HG03097 (cell line): ENCODE results near the gene FAM32A.

Experiments used
- ATAC-seq: cut with Tn5 transposase; IDR thresholded peaks from one replicate; pipeline ENCODE4 v1.9.1; 2021; ENCODE audit not compliant: unreplicated experiment, low FRiP score

The FAM32A gene

DNA sequence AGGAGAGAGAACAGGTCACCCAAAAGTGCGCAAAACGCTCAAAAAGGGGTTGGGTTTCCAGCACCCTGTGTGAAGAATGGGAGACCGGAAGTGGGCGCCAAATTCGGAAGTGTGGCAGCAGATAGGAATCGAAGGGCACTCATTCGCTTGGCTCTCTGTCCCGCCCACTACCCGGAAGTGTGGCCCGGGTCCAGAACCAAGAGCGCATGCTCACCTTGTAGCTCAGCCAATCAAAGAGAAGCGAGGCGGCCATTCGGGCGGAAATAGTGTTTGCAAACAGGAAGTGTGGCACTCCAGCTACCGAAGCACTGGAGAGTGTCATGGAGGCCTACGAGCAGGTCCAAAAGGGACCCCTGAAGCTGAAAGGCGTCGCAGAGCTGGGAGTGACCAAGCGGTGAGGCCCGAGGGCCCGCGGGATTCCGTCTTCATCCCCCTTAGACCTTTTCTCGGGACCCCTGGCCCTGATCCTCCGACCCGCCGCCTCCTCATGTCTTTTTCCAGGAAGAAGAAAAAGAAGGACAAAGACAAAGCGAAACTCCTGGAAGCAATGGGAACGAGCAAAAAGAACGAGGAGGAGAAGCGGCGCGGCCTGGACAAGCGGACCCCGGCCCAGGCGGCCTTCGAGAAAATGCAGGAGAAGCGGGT lies at the start of gene FAM32A:
Gene FAM32A, plus strand, starts transcription at position 288 of the 645 bp plus-strand sequence. Its CDS starts 33 bp downstream, at position 321.
- peak; percentile 75 for ATAC-seq

- no peak for ATAC-seq
Measured at GRCh38 chr19:16135430-16136127, 49.6 kb upstream of the FAM32A start.

DNA sequence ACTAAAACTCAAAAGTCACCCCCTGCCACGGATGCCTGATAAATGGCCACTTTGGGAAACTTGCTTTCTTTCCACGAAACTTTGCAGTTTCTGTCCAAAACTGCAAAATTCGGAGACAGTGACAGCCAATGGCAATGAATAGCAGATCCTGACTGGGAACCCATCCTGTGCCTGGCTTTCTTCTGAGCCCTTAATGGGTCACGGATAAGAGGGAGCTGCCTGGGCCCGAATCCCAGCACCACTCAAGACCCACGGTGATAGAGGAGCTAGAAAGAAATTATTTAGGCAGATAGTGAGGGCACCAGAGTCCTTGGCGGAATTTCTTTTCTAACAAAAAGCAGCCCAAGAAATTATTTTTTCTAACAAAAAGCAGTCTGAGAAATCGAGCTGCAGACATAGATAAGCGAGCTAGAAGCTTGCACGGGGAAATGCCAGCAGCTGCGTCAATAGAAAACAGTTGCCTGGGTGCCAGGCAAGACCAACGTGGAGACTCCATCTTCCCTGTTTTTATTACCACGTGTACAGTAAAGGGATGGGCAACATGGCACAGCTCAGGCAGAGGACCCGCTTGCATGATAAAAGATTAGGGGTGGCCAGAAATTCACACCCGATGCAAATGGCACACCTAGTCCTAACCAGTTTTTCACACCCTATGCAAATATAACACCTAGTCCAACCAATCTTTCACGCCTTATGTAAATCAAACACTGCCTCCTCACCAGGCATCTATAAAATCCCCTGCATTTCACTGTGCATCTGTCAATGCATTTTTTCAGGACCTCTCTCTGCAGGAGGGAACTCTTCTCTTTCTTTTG lies 48.8 kb upstream of the FAM32A start:
- ATAC-seq, result no peak

- ATAC-seq, result no peak
Measured at GRCh38 chr19:16139752-16140151, 45.5 kb upstream of the FAM32A start.

DNA sequence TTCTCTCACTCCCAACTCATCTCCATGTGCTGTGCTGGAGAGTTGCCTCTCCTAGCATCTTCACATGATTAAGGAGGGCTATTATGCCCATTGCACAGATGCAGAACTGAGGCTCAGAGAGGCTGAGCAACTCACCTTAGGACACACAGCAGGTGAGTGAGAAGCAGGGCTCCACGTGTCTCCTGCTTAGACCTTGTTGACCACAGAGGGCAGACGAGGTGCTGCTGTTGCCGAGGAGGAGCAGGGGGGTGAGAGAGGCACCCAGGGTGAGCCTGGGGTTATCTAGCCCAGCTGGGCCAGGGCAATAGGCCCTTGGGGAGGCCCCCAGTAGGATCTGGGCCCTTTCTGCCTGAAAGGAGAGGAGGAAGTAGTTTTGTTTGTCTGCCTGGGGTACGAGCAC lies 44.2 kb upstream of the FAM32A start:
- no peak for ATAC-seq

DNA sequence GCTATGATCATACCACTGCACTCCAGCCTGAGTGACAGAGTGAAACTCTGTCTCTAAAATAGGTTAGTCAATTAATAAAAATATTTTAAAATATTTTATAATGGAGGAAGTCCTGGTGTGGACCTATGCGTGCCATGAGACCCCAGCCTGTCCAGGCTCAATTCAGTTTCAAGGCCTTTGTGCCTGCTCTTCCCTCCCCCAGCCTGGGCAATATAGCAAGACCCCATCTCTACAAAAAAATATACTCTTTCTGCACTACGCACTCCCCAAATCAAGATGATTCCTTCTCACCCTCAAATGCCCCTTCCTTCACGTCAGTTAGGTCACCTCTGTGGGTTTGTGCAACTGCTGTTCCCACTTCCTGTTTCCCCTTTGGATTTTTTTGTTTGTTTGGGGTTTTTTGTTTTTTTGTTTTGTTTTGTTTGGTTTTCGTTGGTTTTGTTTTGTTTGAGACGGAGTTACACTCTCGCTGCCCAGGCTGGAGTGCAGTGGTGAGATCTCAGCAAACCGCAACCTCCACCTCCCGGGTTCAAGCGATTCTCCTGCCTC lies 43.1 kb upstream of the FAM32A start:
- ATAC-seq, result no peak

DNA sequence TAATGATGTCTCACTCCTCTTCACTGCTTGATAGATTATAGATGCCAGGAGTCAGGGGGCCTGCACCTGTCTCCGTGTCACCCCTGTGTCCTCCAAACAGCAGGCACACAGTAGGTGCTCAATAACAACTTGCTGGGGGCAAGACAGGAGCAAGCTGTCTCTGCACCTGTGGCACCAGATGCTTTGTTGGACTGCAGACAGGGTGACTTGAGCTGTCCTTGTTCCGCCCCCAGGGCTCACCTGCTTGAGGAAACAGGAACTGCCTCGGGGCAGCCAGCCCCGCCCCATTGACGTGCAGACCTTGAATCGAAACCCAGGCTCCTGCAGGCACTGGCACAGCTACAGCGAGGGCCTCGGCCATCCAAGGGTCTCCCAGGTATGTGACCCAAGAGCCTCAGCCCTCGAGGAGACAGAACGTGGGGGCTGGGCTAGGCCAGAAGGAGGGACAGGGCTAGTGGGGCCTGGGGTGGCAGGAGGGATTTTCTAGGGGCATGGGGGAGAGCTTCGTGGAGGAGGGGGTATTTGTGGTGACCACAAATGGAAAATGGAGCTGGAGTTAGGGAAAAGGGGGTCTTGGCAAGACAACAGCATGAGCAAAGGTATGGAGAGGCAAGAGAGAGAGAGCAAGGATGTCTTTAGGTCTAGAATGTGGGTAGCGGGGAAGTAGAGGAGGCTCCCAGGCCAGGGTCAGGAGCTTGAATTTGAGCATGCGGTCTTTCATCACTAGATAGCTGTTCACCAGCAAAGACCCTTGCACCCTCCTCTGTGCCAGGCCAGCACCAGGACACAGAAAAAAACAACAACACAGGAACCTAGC lies 41.6 kb upstream of the FAM32A start, which contains the start of gene HSH2D:
Gene HSH2D, plus strand, starts transcription at position 287 of the 817 bp plus-strand sequence. CDS start 5,066 bp downstream, outside the sequence.
- peak; percentile 57 for ATAC-seq

DNA sequence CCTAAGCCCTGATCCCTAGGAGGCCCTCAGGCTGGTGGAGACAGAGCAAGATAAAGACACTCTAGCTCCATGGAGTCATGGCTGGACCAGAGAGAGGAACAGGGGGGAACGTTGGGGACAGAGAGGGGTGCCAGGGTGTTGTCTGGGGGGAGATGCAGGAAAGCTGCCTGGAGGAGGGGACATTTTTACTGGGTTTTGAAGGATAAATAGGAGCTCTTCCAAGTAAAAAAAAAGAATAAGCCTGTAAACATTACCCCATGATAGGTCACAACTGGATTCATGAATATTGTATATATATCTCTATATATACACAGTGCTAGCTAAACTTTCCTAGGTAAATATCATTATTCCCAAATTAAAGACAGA lies 41.0 kb upstream of the FAM32A start:
- ATAC-seq, result no peak

GRCh38 chr19:16146112-16146511 lies 39.1 kb upstream of the FAM32A start:
- no peak for ATAC-seq

DNA sequence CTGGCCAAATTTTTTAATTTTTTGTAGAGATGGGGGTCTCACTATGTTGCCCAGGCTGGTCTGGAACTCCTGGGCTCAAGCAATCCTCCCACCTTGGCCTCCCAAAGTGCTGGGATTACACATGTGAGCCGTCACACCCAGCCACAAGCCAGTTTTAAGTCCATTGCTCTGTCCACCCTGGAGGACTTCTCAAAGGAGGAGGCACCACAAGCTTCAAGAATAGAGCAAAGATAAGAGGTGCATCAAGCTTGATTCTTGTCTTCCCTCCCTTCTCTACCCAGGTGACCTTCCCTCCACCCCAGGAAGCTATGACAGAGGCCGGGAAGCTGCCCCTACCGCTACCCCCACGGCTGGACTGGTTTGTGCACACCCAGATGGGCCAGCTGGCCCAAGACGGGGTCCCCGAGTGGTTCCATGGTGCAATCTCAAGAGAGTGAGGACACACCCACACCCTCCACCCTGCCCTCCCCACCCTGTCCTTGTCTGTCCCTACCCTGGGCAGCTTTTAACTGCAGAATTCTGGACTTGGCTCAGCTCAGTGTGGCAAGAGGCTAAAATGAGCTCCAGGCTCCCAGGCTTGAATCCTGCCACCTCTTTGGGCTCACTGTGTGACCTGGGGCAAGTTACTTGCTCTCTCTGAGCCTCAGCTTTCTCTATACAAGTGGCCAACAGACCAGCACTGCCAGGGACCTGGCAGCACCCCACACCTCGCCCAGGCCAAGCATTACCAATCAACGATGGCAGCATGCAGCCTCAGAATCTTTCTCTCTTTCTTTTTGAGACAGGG lies 36.6 kb upstream of the FAM32A start:
- no peak for ATAC-seq

DNA sequence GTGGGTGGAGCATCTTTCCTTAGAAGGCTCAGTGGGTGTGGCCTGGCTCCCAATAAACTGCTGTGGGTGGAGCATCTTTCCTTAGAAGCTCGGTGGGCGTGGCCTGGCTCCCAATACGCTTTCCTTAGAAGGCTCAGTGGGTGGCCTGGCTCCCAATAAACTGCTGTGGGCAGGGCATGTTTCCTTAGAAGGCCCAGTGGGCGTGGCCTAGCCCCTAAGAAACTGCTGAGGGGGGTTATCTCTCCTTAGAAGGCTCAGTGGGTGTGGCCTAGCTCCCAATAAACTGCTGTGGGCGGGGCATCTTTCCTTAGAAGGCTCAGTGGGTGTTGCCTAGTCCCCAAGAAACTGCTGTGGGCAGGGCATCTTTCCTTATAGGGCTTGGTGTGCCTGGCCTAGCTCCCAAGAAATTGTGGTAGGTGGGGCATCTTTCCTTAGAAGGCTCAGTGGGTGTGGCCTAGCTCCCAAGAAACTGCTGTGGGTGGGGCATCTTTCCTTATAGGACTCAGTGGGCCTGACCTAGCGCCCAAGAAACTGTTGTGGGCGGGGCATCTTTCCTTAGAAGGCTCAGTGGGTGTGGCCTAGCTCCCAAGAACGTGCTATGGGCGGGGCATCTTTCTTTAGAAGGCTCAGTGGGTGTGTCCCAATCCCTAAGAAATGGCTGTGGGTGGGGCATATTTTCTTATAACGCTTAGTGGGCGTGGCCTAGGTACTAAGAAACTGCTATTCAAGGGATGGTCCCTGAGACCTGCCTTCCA lies 31.5 kb upstream of the FAM32A start:
- no peak for ATAC-seq

GRCh38 chr19:16154557-16154956 lies 30.7 kb upstream of the FAM32A start:
- ATAC-seq, result no peak

DNA sequence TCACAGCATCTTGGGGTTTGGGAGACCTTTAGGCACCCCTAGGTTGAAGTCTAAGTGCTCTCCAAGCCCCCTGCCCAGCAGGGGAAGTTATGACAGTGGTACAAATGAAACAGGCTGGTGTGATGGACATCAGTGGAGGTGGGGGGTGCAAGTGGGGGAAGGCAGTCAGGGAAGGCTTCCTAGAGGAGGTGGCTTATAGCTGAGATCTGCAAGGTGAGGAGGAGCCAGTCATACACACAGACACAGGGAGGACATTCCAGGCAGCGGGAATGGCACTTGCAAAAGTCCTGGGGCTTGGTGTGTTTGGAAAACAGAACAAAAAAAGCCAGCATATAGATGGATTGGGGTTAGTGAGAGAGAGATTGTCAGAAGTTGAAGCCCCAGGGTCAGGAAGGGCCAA lies 30.1 kb upstream of the FAM32A start:
- ATAC-seq, result no peak

- ATAC-seq, result no peak
Measured at GRCh38 chr19:16156904-16157303, 28.3 kb upstream of the FAM32A start.

DNA sequence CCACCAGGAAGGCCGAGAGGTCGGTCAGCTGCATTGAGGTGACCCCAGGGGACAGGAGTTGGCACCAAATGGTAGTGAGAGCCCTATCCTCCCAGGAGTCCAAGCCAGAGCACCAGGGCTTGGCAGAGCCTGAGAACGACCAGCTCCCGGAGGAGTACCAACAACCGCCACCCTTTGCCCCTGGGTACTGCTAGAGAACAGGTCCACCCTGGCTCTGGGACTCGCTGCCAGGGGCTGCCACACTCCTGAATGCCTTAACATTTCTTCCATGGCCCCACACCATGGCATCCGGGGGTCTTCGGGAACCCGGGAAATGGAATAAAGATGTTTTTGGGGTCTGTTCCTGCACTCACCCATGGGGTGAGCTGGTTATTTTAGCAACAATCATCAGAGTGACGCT lies 27.6 kb upstream of the FAM32A start:
- ATAC-seq, result no peak

- no peak for ATAC-seq
Measured at GRCh38 chr19:16159655-16160054, 25.6 kb upstream of the FAM32A start.

DNA sequence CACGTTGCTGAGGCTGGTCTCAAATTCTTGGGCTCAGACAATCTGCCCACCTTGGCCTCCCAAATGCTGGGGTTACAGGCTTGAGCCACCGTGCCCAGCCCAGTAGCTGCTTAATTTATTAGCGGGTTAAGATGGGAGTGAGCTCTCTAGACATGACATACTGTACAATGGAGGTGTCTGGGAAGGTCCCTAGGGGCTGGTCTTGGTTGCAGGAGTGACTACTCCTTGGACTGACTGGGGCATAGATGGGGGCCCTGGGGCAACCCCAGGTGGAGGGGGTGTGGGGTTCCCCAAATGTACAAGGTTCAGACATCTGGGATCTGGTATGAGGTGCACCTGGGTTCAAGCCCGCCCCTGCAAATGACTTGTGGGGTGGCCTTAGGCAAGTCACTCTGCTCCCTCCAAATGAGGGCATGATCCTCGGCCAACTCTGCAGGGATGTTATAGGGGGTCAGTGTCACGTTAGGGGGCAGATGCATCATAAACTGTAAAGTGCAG lies 24.7 kb upstream of the FAM32A start:
- no peak for ATAC-seq

GRCh38 chr19:16160943-16161560 lies 24.2 kb upstream of the FAM32A start:
- ATAC-seq, result no peak
